GM12878 (cell line): ENCODE measurements around the gene RAPGEF1. TPM values are rescaled to one million over a fixed set of nuclear protein-coding genes. Genes with fewer than 3 reads are reported as not detected.

Experiments
- ATAC-seq: fragments of 200-7000 bp; cut with Tn5 transposase; 3 replicates; pipeline ENCODE4 v1.9.1; 2020; ENCODE audit warnings: mild to moderate bottlenecking, moderate library complexity
- BruUV-seq: library from RNA; stranded (reverse); fragments of 400-500 nt; replicated peaks from 2 replicates; lab custom pipeline; 2021; lab: Mats Ljungman, UMichigan
- CTCF ChIA-PET: fragments of 300-600 bp; sonication (Branson Sonifier 250); formaldehyde crosslinking; extraction: SDS; loops from one replicate; lab custom pipeline; 2021; ENCODE audit warnings: inconsistent platforms; lab: Yijun Ruan, JAX
- POLR2A ChIA-PET: fragments of 350-600 bp; formaldehyde crosslinking; extraction: SDS; loops from one replicate; lab custom pipeline; 2021; ENCODE audit warnings: inconsistent platforms; lab: Charles Lee
- RAD21 ChIA-PET: fragments of 300-600 bp; sonication (Branson Sonifier 250); formaldehyde crosslinking; loops from one replicate; lab custom pipeline; 2023; ENCODE audit warnings: antibody characterized with exemption; ENCODE audit not compliant: unreplicated experiment; lab: Charles Lee
- SMC1A ChIA-PET: fragments of 300-600 bp; sonication (Branson Sonifier 250); formaldehyde crosslinking; loops from one replicate; lab custom pipeline; 2023; ENCODE audit not compliant: unreplicated experiment, uncharacterized antibody; lab: Charles Lee
- DNase-seq: peaks from one replicate; pipeline ENCODE4 v3.0.0-alpha.2; 2011; ENCODE audit warnings: low read depth, low spot score
- FAIRE-seq: peaks from 3 replicates; lab custom pipeline; 2011; peaks lifted over from hg19 to GRCh38; lab: Jason Lieb, UNC
- H2AFZ ChIP-seq: 2 replicates; pipeline ENCODE4 v1.6.0; 2011; ENCODE audit warnings: low read depth, low read length, control low read depth; ENCODE audit not compliant: control insufficient read depth
- H3K27ac ChIP-seq: 2 replicates; pipeline ENCODE4 v1.5.1; 2011; ENCODE audit warnings: control low read depth; ENCODE audit not compliant: control insufficient read depth, insufficient read depth
- H3K27me3 ChIP-seq, 2 experiments: replicated peaks in 1 of 2; 2 replicates each; pipeline versions ENCODE4 v1.6.0 to v1.6.1; 2011; ENCODE audit warnings: low read length in 1 of 2; ENCODE audit not compliant: control insufficient read depth in 2 of 2, insufficient read depth in 2 of 2
- H3K36me3 ChIP-seq, 2 experiments: 2 replicates each; pipeline ENCODE4 v1.5.1; 2011; ENCODE audit warnings: low read length in 1 of 2; ENCODE audit not compliant: control insufficient read depth in 2 of 2, insufficient read depth in 2 of 2
- H3K4me1 ChIP-seq: 2 replicates; pipeline ENCODE4 v1.6.1; 2011; ENCODE audit warnings: mild to moderate bottlenecking, low read length, moderate library complexity, mixed read lengths; ENCODE audit not compliant: control insufficient read depth, insufficient read depth
- H3K4me2 ChIP-seq: 2 replicates; pipeline ENCODE4 v1.6.0; 2011; ENCODE audit warnings: control low read depth; ENCODE audit not compliant: control insufficient read depth, insufficient read depth
- H3K4me3 ChIP-seq: fragments of 200-600 bp; sonication (generic); 2 replicates; pipeline ENCODE4 v1.5.1; 2016
- H3K79me2 ChIP-seq: 2 replicates; pipeline ENCODE4 v1.6.0; 2011; ENCODE audit warnings: low read length; ENCODE audit not compliant: control insufficient read depth, insufficient read depth
- H3K9ac ChIP-seq: 2 replicates; pipeline ENCODE4 v1.8.0; 2011; ENCODE audit warnings: low read length, control low read depth, mixed read lengths; ENCODE audit not compliant: control insufficient read depth, insufficient read depth
- H3K9me3 ChIP-seq: replicated peaks from 3 replicates; pipeline ENCODE4 v1.5.1; 2011; ENCODE audit warnings: mild to moderate bottlenecking, low read length; ENCODE audit not compliant: control insufficient read depth, insufficient read depth
- H4K20me1 ChIP-seq: 2 replicates; pipeline ENCODE4 v1.6.0; 2011; ENCODE audit not compliant: control insufficient read depth, insufficient read depth
- CREM ChIP-seq: IDR thresholded peaks from 2 replicates; pipeline ENCODE4 v1.6.1; 2014; ENCODE audit warnings: antibody characterized with exemption, low read depth
- HCFC1 ChIP-seq: fragments of 150-350 bp; IDR thresholded peaks from 2 replicates; pipeline ENCODE4 v1.6.1; 2014; ENCODE audit warnings: low read length
- IKZF2 ChIP-seq, 2 experiments: fragments of 450-650 bp; IDR thresholded peaks; 2 replicates each; pipeline ENCODE4 v1.6.1; 2017; ENCODE audit warnings: mild to moderate bottlenecking in 2 of 2, moderate library complexity in 2 of 2
- IRF4 ChIP-seq: IDR thresholded peaks from 2 replicates; pipeline ENCODE4 v1.6.1; 2011; ENCODE audit warnings: low read depth, low read length
- KLF5 ChIP-seq: fragments of 450-650 bp; IDR thresholded peaks from 2 replicates; pipeline ENCODE4 v1.6.1; 2014; ENCODE audit warnings: mild to moderate bottlenecking; ENCODE audit not compliant: partially characterized antibody
- MEF2A ChIP-seq: IDR thresholded peaks from 2 replicates; pipeline ENCODE4 v1.6.1; 2011; ENCODE audit warnings: low read depth, mild to moderate bottlenecking, low read length, moderate library complexity; ENCODE audit not compliant: insufficient read depth
- MTA2 ChIP-seq: fragments of 450-650 bp; IDR thresholded peaks from 2 replicates; pipeline ENCODE4 v1.6.1; 2016; ENCODE audit warnings: low read depth, mild to moderate bottlenecking, moderate library complexity
- MTA3 ChIP-seq: IDR thresholded peaks from 2 replicates; pipeline ENCODE4 v1.6.1; 2012; ENCODE audit warnings: low read length, inconsistent platforms, borderline replicate concordance
- MYB ChIP-seq: fragments of 150-350 bp; IDR thresholded peaks from 2 replicates; pipeline ENCODE4 v1.6.1; 2014; ENCODE audit warnings: mild to moderate bottlenecking, low read depth, low read length, borderline replicate concordance
- NFIC ChIP-seq: IDR thresholded peaks from 2 replicates; pipeline ENCODE4 v1.6.1; 2012; ENCODE audit warnings: low read depth, mild to moderate bottlenecking, inconsistent platforms, low read length, moderate library complexity
- NFXL1 ChIP-seq: fragments of 450-650 bp; IDR thresholded peaks from 2 replicates; pipeline ENCODE4 v1.6.1; 2017; ENCODE audit warnings: antibody characterized with exemption, mild to moderate bottlenecking, borderline replicate concordance
- NFYB ChIP-seq: IDR thresholded peaks from 2 replicates; pipeline ENCODE4 v1.6.1; 2011; ENCODE audit warnings: low read depth, mild to moderate bottlenecking, low read length, improper control_type of control experiment, moderate library complexity; ENCODE audit not compliant: insufficient read depth
- NR2C2 ChIP-seq: IDR thresholded peaks from 2 replicates; pipeline ENCODE4 v1.6.1; 2011; ENCODE audit warnings: borderline replicate concordance, low read depth; ENCODE audit not compliant: control insufficient read depth, insufficient read length
- PML ChIP-seq: IDR thresholded peaks from 2 replicates; pipeline ENCODE4 v1.6.1; 2012; ENCODE audit warnings: low read length, inconsistent platforms
- RUNX3 ChIP-seq: IDR thresholded peaks from 2 replicates; pipeline ENCODE4 v1.6.1; 2012; ENCODE audit warnings: low read length, inconsistent platforms
- SMC3 ChIP-seq: IDR thresholded peaks from 2 replicates; pipeline ENCODE4 v1.6.1; 2011; ENCODE audit warnings: low read length, improper control_type of control experiment, borderline replicate concordance
- SREBF1 ChIP-seq: IDR thresholded peaks from 2 replicates; pipeline ENCODE4 v1.6.1; 2012; ENCODE audit warnings: mild to moderate bottlenecking, low read length
- ZNF274 ChIP-seq: IDR thresholded peaks from one replicate; pipeline ENCODE4 v1.8.0; 2011; ENCODE audit not compliant: insufficient read length, insufficient read depth
- ZNF384 ChIP-seq: IDR thresholded peaks from 2 replicates; pipeline ENCODE4 v1.6.1; 2012; ENCODE audit warnings: low read depth, mild to moderate bottlenecking, low read length, improper control_type of control experiment, borderline replicate concordance
- WGBS: methylation state at CpG from one replicate; pipeline ENCODE4 v1.1.6; 2016; ENCODE audit warnings: low lambda C conversion rate; ENCODE audit not compliant: insufficient replicate concordance, insufficient coverage; ENCODE audit errors: missing lambda C conversion rate; 5-methylcytosine and 5-hydroxymethylcytosine counted together
- in situ Hi-C: fragments of 300-500 bp; cut with MboI; formaldehyde crosslinking; loops from 9 replicates; pipeline ENCODE4 v1.14.3; 2018; ENCODE audit warnings: mixed read lengths
- intact Hi-C: fragments of 100-400 bp; cut with micrococcal nuclease; formaldehyde crosslinking; loops from one replicate; pipeline ENCODE4 v1.14.2; 2022; ENCODE audit not compliant: unreplicated experiment
- polyA plus RNA-seq, 11 experiments: library from polyadenylated mRNA; depleted of rRNA in 4 of 11; unstranded in 6 of 11; stranded (reverse) in 5 of 11; fragments of >200 nt; fragmentation: Nextera tagmentation in 4 of 11; fragmentation: Illumina TruSeq in 1 of 11; extraction: Ambion mirVana in 4 of 11; extraction: Trizol in 1 of 11; gene quantifications; 1 replicate in 1 of 11; 2 replicates in 10 of 11; pipeline versions ENCODE4 v1.2.1 to v1.2.3, GENCODE V29; 2011 to 2016; ENCODE audit warnings: inconsistent platforms in 2 of 11, missing spikeins in 2 of 11, low read depth in 1 of 11
- total RNA-seq, 4 experiments: library from RNA; depleted of rRNA in 3 of 4; stranded (reverse); fragments of >200 nt in 3 of 4; fragmentation: Illumina TruSeq in 1 of 4; extraction: Trizol in 1 of 4; gene quantifications; 2 replicates each; pipeline versions ENCODE4 v1.2.1 to v1.2.3, GENCODE V29; 2013 to 2021

Gene RAPGEF1
- total and polyA plus RNA-seq, 10 of the 15 experiments (the other 5 are each of a cell fraction or from before 2014, with no cell fraction given), result 0.42 to 113 (median 45.9) TPM

DNA sequence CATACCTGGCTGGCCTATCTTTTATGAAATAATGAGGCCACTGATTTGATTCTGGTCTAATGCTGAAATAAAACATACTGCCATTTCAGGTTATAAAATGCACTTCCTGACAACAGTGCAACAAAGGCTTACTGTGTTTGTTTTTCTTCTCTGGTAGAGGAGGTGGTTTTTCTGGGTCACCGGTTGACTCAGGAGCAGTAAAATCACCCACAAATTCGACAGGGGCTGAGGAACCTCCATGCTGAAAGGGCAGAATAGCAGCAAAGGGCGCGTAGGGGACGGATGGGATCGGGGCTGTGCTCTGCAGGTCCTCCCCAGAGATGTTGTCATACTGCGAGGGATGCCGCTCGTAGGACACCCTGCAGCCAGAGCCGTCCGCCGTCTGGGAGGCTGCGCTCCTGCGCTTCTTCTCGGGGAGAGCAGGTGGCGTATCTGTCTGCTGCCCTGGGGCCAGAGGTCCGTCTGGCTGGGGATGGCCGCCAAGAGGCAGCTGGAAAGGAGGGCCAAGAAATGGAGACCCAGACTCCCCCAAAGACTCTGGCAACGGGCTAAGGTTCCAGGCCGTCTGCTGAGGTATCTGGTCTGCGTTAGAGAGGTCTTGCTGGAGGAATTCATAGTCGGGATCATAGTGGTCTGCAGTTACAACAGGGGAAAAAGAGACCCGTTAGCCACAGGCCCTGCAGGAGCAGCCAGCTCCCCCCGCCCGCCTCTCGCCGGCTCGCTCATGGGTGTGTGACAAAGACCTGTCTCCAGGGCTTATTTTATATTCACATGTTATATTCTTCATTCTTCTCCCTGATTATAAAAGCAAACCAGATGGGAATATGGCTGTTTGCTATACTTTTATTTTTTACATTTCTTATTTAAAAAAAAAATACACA lies 113.8 kb downstream of the RAPGEF1 start:
- Histone ChIP-seq H3K4me3 (no peak overlapping the region), H4K20me1 (no peaks in the 10 kb centered on the region), H3K27ac (peak overlapping the region; percentile 6; the same call in 1 of the 2 replicates), H2AFZ (no peak overlapping the region), H3K79me2 (peaks cover 27% of the 10 kb centered on the region), H3K27me3 (no peaks in the 10 kb centered on the region), H3K36me3 (peaks cover 16 to 19% of the 10 kb centered on the region in 2 experiments), H3K9ac (no peak overlapping the region), H3K9me3 (no peaks in the 10 kb centered on the region; the same call in 2 of the 3 replicates), H3K4me1 (peaks cover 54% of the 10 kb centered on the region), H3K4me2 (no peak overlapping the region)
- TF ChIP-seq KLF5 (no peak), RUNX3 (peak; percentile 39; the same call in 1 of the 2 replicates)
- ATAC-seq (no peak), DNase-seq (no peak), FAIRE-seq (no peak)
- CTCF ChIA-PET, result interaction anchor here (1.0 kb wide), 1 partner anchor 114 kb away, joined by 3 read pairs; no protein-coding TSS in a partner anchor
- POLR2A ChIA-PET, result no interaction called here
- in situ Hi-C loops (no loop called here), intact Hi-C loops (no loop called here)
- RAD21 ChIA-PET, result interaction anchor here (1.3 kb wide), 1 partner anchor 16 kb away, joined by 3 read pairs; no protein-coding TSS in a partner anchor
- WGBS, result 87% methylated on average over 27 of the region's 28 CpGs
- SMC1A ChIA-PET, result interaction anchor here (1.1 kb wide), 1 partner anchor 42 kb away, joined by 3 read pairs; no protein-coding TSS in a partner anchor
- no TSS peak for BruUV-seq

DNA sequence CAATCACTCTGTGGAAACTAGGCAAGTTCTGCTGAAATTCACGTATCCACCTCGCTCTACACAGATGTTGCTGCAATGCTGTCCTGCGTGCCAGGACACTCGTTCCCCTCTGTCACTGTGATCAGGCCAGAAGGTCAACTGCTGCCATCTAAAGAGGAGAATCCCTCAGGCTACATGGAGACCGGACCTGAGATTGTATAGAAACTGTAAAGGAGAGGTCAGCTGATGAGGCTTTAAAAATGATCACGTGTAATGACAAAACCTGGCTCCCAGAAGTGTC lies 114.4 kb downstream of the RAPGEF1 start:
- WGBS, result 95% methylated on average over 6 of the region's 6 CpGs
- H3K4me2 ChIP-seq, result no peak overlapping the region
- peaks cover 22 to 23% of the 10 kb centered on the region in 2 experiments for H3K36me3 ChIP-seq
- ChIA-PET CTCF (interaction anchor here (1.0 kb wide), 1 partner anchor 115 kb away, joined by 3 read pairs; no protein-coding TSS in a partner anchor), SMC1A (interaction anchor here (0.6 to 5.9 kb wide), 5 partner anchors 15 to 102 kb away, joined by 3 to 50 read pairs (median 5); no protein-coding TSS in a partner anchor), RAD21 (interaction anchor here (1.3 kb wide), 1 partner anchor 16 kb away, joined by 3 read pairs; no protein-coding TSS in a partner anchor), POLR2A (no interaction called here)
- FAIRE-seq, result no peak
- H4K20me1 ChIP-seq, result no peaks in the 10 kb centered on the region
- no peaks in the 10 kb centered on the region for H3K27me3 ChIP-seq
- no peak overlapping the region for H3K4me3 ChIP-seq
- intact Hi-C loops, result no loop called here
- in situ Hi-C loops, result no loop called here
- H3K4me1 ChIP-seq, result peaks cover 55% of the 10 kb centered on the region
- no peak overlapping the region for H2AFZ ChIP-seq
- H3K27ac ChIP-seq, result 0 out of 2 replicates have a peak overlapping the region, but pooled peaks have one; percentile 6
- H3K79me2 ChIP-seq, result peaks cover 30% of the 10 kb centered on the region
- DNase-seq, result no peak
- ATAC-seq, result no peak
- H3K9me3 ChIP-seq, result no peaks in the 10 kb centered on the region; the same call in 2 of the 3 replicates
- no TSS peak for BruUV-seq
- no peak overlapping the region for H3K9ac ChIP-seq
- TF ChIP-seq NFYB (no peak), ZNF384 (no peak), NFXL1 (no peak), NFIC (no peak), PML (no peak), HCFC1 (no peak), IKZF2 (IDR thresholded peaks at IDR 0.05) (no peak), SREBF1 (no peak), ZNF274 (no peak), IRF4 (no peak), MYB (no peak), MTA2 (no peak), MEF2A (no peak), NR2C2 (no peak), SMC3 (no peak), CREM (no peak), MTA3 (no peak)
